Gastroesophageal sphincter (tissue), 3 donors: ENCODE results near the gene LAMA2.

Source experiments
- POLR2A ChIP-seq, 2 donors: fragments of 450-650 bp; IDR thresholded peaks; one replicate each; pipeline ENCODE4 v1.6.1; 2017; ENCODE audit warnings: antibody characterized with exemption in 2 of 2, mild to moderate bottlenecking in 2 of 2, moderate library complexity in 1 of 2
- POLR2AphosphoS5 ChIP-seq: sonication (generic); formaldehyde crosslinking; IDR thresholded peaks from one replicate; pipeline ENCODE4 v1.6.1; 2017; ENCODE audit warnings: antibody characterized with exemption
- TF ChIP-seq, protein P1 (sequence below), 4 experiments: fragments of 200-600 bp in 2 of 4; fragments of 450-650 bp in 2 of 4; sonication (generic) in 1 of 4; IDR thresholded peaks; one replicate each; pipeline ENCODE4 v1.5.1; 2017 to 2019; ENCODE audit warnings: antibody characterized with exemption in 4 of 4, mild to moderate bottlenecking in 2 of 4, moderate library complexity in 2 of 4

DNA sequence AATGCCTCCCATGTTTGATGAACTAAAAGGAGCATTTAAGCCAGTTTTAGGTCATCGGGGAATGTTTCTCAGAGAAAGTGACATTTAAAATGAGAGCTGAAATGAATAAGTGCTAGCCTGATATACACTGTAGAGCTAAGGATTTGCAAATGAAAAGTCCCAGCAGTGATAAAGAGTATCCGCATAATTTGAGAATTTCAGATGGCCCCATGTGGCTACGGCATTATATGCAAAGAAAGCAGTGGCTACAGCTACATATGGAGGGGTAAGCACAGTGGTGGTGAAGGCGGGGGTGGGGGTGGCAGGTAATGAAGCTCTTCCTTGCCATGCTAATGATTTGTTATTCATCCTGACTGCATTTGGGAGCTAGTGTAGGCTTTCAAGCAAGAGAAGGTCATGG is 455.7 kb downstream of the LAMA2 start:
- TF ChIP-seq, protein P1, sequence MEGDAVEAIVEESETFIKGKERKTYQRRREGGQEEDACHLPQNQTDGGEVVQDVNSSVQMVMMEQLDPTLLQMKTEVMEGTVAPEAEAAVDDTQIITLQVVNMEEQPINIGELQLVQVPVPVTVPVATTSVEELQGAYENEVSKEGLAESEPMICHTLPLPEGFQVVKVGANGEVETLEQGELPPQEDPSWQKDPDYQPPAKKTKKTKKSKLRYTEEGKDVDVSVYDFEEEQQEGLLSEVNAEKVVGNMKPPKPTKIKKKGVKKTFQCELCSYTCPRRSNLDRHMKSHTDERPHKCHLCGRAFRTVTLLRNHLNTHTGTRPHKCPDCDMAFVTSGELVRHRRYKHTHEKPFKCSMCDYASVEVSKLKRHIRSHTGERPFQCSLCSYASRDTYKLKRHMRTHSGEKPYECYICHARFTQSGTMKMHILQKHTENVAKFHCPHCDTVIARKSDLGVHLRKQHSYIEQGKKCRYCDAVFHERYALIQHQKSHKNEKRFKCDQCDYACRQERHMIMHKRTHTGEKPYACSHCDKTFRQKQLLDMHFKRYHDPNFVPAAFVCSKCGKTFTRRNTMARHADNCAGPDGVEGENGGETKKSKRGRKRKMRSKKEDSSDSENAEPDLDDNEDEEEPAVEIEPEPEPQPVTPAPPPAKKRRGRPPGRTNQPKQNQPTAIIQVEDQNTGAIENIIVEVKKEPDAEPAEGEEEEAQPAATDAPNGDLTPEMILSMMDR (IDR thresholded peaks at IDR 0.05): no peak
- TF ChIP-seq POLR2A (IDR thresholded peaks at IDR 0.05) (no peak), POLR2AphosphoS5 (no peak)
